ENCODE data around the gene MRPL55.
A peak's percentile ranks its signal among the peaks of the same experiment; 100 is the strongest.

Gene MRPL55

GRCh38 chr1:228082918-228083870, 25.9 kb downstream of the MRPL55 start:
- peak; percentile 50 for DNase-seq

GRCh38 chr1:228082214-228082917, 26.7 kb downstream of the MRPL55 start, which contains the start of gene ARF1:
ARF1 (plus strand) TSS chr1:228082708; CDS start chr1:228097115, 14,407 bp downstream.
- peak; percentile 95 for DNase-seq

GRCh38 chr1:228081578-228082213, 27.4 kb downstream of the MRPL55 start:
- DNase-seq, result no peak

- no peak for DNase-seq
Observed at GRCh38 chr1:228081144-228081543, 28.0 kb downstream of the MRPL55 start.

GRCh38 chr1:228079601-228080263, 29.4 kb downstream of the MRPL55 start:
- DNase-seq, result no peak

- DNase-seq, result no peak
Observed at GRCh38 chr1:228079013-228079412, 30.1 kb downstream of the MRPL55 start.

GRCh38 chr1:228077565-228078330, 31.4 kb downstream of the MRPL55 start:
- no peak for DNase-seq

GRCh38 chr1:228076796-228077430, 32.2 kb downstream of the MRPL55 start:
- DNase-seq, result no peak

- DNase-seq, result no peak
Observed at GRCh38 chr1:228075801-228076271, 33.3 kb downstream of the MRPL55 start.

- DNase-seq, result no peak
Observed at GRCh38 chr1:228074954-228075730, 34.0 kb downstream of the MRPL55 start.

GRCh38 chr1:228073857-228074545, 35.1 kb downstream of the MRPL55 start:
- DNase-seq, result no peak

- no peak for DNase-seq
Observed at GRCh38 chr1:228073061-228073856, 35.8 kb downstream of the MRPL55 start.

GRCh38 chr1:228072658-228073043, 36.4 kb downstream of the MRPL55 start:
- no peak for DNase-seq

- DNase-seq, result no peak
Observed at GRCh38 chr1:228071839-228072657, 37.1 kb downstream of the MRPL55 start.

GRCh38 chr1:228070851-228071250, 38.2 kb downstream of the MRPL55 start:
- no peak for DNase-seq

GRCh38 chr1:228070173-228070572, 38.9 kb downstream of the MRPL55 start:
- DNase-seq, result no peak

- no peak for DNase-seq
Observed at GRCh38 chr1:228068359-228068758, 40.7 kb downstream of the MRPL55 start.

Measured in inflammatory macrophage treated with lipopolysaccharide for 4 hours (primary cell).